HG03565 (cell line): ENCODE data around the gene SLC37A1.
"Not testable (repeated sequence)": the region's sequence is repeated elsewhere in the genome, so short reads cannot be mapped to it uniquely, and the experiment has no call there.

Experiments used
- ATAC-seq: cut with Tn5 transposase; IDR thresholded peaks from one replicate; pipeline ENCODE4 v1.9.1; 2021; ENCODE audit warnings: mild to moderate bottlenecking, moderate library complexity; ENCODE audit not compliant: unreplicated experiment

SLC37A1 gene

GRCh38 chr21:42614811-42615351 lies 101.2 kb downstream of the SLC37A1 start:
- no peak for ATAC-seq

DNA sequence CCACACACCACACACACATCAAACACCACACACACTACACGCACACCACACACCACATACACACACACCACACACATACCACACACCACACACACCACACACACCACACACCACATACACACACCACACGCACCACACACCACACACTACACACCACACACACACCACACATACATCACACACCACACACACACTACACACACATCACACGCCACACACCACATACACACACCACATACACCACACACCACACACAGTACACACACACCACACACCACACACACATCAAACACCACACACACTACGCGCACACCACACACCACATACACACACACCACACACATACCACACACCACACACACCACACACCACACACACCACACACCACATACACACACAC lies 101.7 kb downstream of the SLC37A1 start:
- ATAC-seq: not testable (repeated sequence)

DNA sequence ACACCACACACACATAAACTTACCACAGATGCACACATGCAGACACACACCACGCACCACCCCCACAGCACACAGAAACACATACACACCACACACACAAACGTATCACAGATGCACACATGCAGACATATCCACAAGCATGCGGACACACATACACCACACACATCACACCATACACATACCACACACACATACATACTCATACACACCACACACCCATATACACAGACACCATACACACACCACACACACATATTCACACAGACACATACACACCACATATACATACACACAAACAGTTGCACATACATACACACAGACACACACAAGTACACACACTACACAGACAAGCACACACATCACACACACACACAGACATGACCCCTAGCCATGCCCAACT lies 102.3 kb downstream of the SLC37A1 start:
- ATAC-seq: no peak

DNA sequence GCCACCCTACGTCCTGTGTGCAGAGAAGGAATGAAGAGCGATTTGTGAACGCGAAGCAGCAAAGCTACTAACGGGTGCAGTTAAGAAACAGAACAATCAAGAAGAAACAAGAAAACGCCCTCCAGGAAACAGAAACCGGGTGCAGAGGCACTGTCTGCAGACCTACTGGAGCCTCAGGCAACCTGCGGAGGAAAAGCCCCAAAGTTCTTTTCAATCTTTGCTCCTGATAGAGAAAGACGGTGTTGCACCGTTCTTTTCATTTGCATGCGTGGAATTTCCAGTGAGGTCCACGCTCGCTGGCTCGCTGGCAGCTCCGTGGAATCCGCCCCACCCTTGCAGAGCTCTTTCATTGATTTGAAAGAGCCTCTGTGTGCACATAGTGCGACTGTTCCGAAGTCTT lies 102.8 kb downstream of the SLC37A1 start:
- ATAC-seq: no peak

DNA sequence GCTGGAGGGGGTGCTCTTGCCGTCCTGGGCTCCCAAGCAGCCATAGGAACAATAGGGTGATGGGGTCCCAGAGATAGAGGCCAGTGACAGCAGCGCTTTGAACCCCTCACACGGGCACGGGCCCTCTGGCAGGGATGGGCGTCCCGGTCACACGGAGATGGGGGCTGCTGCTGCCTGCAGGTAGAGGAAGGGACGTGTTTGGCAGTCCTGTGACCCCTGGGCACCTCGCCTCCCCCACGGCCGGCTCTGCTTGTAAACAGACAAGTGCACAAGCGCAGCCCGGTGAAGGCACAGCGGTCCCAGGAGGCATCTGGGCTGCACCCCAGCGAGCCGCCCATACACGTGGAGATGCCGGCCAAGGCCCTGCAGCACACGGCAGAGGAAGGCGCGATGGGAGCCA lies 103.3 kb downstream of the SLC37A1 start:
- ATAC-seq: no peak

GRCh38 chr21:42617486-42617885 lies 103.8 kb downstream of the SLC37A1 start:
- ATAC-seq: no peak

DNA sequence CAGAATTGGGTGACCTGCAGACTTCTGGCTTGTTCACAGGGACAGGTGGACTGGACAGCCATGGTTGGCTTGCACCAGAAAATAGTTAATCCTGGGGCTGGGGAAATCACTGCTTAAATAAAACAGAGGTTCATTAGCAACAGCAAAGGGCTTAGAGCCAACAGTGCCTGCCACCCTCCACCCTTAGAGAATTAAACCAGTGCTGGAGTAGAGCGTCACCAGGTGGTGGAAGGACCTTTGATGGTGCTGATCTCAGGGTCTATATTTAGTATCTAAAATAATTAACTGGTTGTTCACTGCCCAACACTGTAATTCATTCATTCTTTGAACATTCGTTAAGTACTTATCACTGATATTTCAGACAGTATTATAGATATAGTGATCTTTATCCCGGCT lies 105.1 kb downstream of the SLC37A1 start:
- no peak for ATAC-seq

DNA sequence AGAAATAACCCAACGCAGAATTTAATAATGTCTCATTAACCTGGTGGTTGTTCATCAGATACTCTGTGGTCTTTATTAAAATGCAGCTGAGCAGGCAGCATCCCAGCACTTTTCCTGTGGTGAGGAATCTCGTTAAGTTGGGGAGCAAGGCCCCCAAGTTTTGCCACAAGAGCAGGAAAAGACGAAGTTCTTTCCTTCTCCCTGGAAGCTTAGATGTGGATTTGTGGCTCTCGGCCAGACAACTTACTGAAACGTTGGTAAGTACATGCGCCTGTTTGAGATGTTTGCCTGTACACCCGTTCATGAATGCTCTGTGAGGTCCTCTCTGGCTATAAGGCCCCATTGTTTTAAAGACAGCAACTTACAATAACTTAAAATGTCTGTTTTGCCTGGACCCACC lies 105.5 kb downstream of the SLC37A1 start:
- no peak for ATAC-seq

DNA sequence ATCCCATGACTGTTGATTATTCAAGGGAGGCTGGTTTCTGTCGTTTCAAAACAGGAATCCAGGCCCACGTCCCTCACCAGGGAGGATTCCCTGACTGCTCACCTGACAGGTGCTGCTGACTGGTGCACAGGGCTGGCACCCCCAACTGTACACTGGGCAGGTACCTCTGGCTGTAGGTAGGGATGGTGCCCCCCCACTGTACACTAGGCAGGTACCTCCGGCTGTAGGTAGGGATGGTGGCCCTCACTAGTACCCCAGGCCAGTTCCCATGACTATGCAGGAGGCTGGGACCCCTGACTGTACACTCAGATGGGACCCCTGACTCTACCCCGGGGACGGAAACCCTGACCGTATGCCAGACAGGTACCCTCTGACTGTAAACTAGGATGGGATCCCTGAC lies 106.2 kb downstream of the SLC37A1 start:
- ATAC-seq: no peak

GRCh38 chr21:42621166-42621818 lies 107.6 kb downstream of the SLC37A1 start:
- no peak for ATAC-seq

DNA sequence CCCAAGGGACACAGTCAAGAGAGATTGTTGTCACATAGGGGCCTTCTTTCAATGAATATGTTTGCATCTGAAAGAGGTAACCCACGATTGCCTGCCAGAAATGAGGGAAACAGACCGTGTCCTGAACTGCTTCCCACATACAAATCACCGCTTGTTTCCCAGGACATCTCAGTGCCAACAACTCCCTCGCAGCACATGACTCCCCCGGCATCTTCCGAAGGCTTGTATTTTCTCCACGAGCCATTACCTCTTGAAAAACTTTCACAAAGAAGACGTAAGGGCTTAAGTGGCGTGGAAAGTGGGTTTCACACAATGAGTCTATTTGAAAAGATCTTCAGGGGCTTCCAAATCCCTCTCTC lies 108.1 kb downstream of the SLC37A1 start:
- ATAC-seq: no peak

DNA sequence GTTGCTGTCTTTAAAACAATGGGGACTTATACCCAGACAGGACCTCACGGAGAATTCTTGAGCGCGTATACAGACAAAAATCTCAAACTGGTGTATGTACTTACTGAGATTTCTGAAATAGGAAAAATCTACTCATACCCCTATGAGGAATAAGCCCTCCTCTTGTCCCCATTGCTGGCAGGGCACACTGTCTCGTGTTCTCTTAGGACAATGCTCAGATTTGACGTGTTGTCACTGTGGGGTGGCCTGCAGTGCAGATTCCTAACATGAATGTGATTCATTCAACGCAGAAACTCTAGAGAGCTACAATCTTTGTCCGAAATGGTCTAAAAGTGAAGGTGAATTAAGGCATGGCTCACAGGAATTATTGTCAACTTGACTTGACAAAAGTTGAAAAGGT lies 108.6 kb downstream of the SLC37A1 start:
- no peak for ATAC-seq

DNA sequence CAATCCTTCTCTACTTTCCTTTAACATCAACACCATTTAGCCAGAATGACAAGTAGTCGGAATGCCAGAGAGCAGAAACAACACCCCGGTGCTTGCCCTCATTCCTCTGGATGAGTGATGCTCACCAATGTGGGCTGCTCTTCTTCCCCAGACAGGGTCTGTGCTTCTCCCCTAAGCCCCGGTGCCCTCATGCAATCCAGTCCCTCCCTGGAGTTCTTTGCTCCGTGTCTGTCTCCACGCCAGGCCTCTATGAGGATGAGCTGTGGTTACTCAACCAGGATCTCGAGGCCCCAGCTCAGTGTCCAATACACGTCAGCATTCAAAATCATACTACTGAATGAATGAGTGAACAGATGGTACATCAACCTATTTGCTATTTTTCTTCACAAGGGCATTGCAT lies 110.0 kb downstream of the SLC37A1 start:
- no peak for ATAC-seq

GRCh38 chr21:42624095-42624790 lies 110.6 kb downstream of the SLC37A1 start:
- no peak for ATAC-seq

DNA sequence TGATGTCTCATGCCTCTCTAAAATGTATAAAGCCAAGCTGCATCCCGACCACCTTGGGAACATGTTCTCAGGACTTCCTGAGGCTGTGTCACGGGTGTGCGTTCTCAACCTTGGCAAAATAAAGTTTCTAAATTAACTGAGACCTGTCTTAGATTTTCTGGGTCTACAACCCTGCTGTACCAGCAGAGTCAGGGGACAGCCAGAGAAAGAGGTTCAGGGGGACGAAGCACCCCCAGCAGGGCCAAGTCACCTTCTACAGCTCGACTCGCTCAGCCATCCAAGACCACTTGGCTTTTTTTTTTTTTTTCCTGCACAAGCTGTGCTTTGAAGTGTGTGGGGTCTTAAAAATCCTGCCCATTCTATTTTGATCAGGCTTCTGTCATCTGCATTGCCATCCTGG lies 111.3 kb downstream of the SLC37A1 start:
- no peak for ATAC-seq

DNA sequence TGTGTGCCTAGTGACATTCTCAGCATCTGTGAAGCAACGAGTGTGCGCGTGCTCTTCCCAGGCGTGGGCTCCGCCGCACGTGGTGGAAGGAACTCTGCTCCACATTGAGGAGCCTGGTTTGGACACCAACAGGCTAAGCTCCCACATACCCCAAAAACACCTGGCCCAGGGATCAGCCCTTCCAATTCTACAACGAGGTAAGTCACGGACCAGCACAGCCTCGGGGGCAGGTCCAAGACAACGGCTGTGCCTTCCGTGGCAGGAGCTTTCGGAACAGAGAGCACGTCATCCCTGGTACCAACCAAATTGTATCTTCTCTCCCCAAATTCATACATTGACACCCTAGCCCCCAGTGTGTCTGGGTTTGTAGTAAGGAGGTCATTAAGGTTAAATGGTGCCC lies 112.5 kb downstream of the SLC37A1 start:
- no peak for ATAC-seq

GRCh38 chr21:42627527-42628289 lies 114.1 kb downstream of the SLC37A1 start:
- ATAC-seq: no peak

- not testable (repeated sequence) for ATAC-seq
Measured at GRCh38 chr21:42628466-42629061, 114.9 kb downstream of the SLC37A1 start.

- no peak for ATAC-seq
Measured at GRCh38 chr21:42629933-42630589, 116.4 kb downstream of the SLC37A1 start.

GRCh38 chr21:42630626-42631025 lies 117.0 kb downstream of the SLC37A1 start:
- ATAC-seq: no peak
